SJCRH30 (cell line): ENCODE data around the gene TCP11L1. TPM values are rescaled to one million over a fixed set of nuclear protein-coding genes. Genes with fewer than 3 reads are reported as not detected.
"Not testable (repeated sequence)": the region's sequence is repeated elsewhere in the genome, so short reads cannot be mapped to it uniquely, and the experiment has no call there.

ENCODE experiments used
- DNase-seq, 2 experiments: peaks; one replicate each; pipeline ENCODE4 v3.0.0-alpha.2; 2015 to 2020
- H3K27ac ChIP-seq: fragments of 250-450 bp; sonication (Bioruptor Pico); 2 replicates; pipeline ENCODE4 v1.5.1; 2020; ENCODE audit warnings: mild to moderate bottlenecking, moderate library complexity
- H3K27me3 ChIP-seq: fragments of 250-450 bp; sonication (Bioruptor Pico); 2 replicates; pipeline ENCODE4 v1.5.1; 2020; ENCODE audit warnings: mild to moderate bottlenecking, moderate library complexity
- H3K36me3 ChIP-seq: fragments of 250-450 bp; sonication (Bioruptor Pico); 2 replicates; pipeline ENCODE4 v1.5.1; 2020; ENCODE audit warnings: mild to moderate bottlenecking, moderate library complexity
- H3K4me1 ChIP-seq: fragments of 250-450 bp; sonication (Bioruptor Pico); 2 replicates; pipeline ENCODE4 v1.5.1; 2020; ENCODE audit warnings: mild to moderate bottlenecking, moderate library complexity
- H3K4me3 ChIP-seq: fragments of 250-450 bp; sonication (Bioruptor Pico); 2 replicates; pipeline ENCODE4 v1.5.1; 2020; ENCODE audit warnings: mild to moderate bottlenecking, moderate library complexity
- H3K9me3 ChIP-seq: fragments of 250-450 bp; sonication (Bioruptor Pico); replicated peaks from 2 replicates; pipeline ENCODE4 v1.5.1; 2020; ENCODE audit warnings: mild to moderate bottlenecking, moderate library complexity
- total RNA-seq: library from RNA; depleted of rRNA; stranded (reverse); fragments of >200 nt; shearing (Covaris generic); gene quantifications from 2 replicates; pipeline ENCODE4 v1.2.3, GENCODE V29; 2014

Gene TCP11L1
- total RNA-seq, 1 experiment from 2014 or later = 22.7 TPM

DNA sequence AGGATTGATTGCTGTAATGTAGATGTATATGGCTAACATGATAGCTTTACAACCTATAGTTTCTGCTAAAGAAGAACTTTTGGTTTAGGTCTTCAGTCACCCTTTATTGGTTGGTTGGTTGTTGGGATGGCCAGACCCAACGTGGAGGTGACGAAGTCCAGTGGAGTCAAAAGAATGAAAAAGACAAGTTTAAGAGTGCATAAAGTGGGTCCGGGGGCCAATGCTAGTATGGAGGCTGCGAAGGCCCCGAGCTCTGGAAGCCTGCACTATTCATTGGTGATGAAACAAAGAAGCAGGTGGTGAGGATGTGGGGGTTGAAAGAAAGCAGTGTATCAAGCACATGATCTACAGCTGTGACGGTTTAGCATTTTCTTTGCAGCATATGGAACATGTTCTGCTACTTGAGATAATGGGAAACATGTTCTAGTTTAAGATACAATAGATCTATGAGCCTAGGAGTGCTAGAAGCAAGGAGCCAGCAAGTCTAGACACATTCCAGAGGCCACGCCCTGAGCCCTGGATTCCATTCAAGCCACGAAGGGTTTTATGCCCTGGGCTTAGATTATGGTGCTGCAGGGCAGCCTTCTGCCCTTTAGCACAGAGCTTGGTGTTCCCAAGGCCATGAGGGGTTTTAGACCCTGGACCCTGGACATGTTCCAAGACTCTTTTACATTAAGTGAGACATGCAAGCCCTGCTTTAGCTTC lies 6.3 kb downstream of the TCP11L1 start:
- Histone ChIP-seq H3K27me3 (no peaks in the 10 kb centered on the region), H3K4me3 (no peak overlapping the region), H3K9me3 (peaks cover 5% of the 10 kb centered on the region; the same call in 1 of the 2 replicates), H3K27ac (no peak overlapping the region), H3K36me3 (peaks cover 17% of the 10 kb centered on the region), H3K4me1 (no peaks in the 10 kb centered on the region)
- DNase-seq = peak; percentile 10 to 19

- peaks cover 17% of the 10 kb centered on the region for H3K36me3 ChIP-seq
- H3K4me3 ChIP-seq, H3K27ac ChIP-seq, H3K9me3 ChIP-seq, DNase-seq, H3K27me3 ChIP-seq, H3K4me1 ChIP-seq: not testable (repeated sequence)
These were observed 9.3 kb downstream of the TCP11L1 start for GRCh38 chr11:33048701-33049100.

- H3K27ac ChIP-seq, DNase-seq, H3K4me1 ChIP-seq, H3K4me3 ChIP-seq, H3K27me3 ChIP-seq, H3K9me3 ChIP-seq: not testable (repeated sequence)
- peaks cover 15% of the 10 kb centered on the region for H3K36me3 ChIP-seq
These were observed 10.4 kb downstream of the TCP11L1 start for GRCh38 chr11:33049565-33050408.

- H3K9me3 ChIP-seq = no peaks in the 10 kb centered on the region
- no peak overlapping the region for H3K4me3 ChIP-seq
- H3K4me1 ChIP-seq = no peaks in the 10 kb centered on the region
- peaks cover 7% of the 10 kb centered on the region for H3K36me3 ChIP-seq
- DNase-seq = no peak
- H3K27ac ChIP-seq = no peak overlapping the region
- no peaks in the 10 kb centered on the region for H3K27me3 ChIP-seq
These were observed 12.9 kb downstream of the TCP11L1 start for GRCh38 chr11:33052231-33052630.

GRCh38 chr11:33055375-33055774 lies 16.0 kb downstream of the TCP11L1 start:
- no peaks in the 10 kb centered on the region for H3K27me3 ChIP-seq
- H3K4me1 ChIP-seq = peaks cover 6% of the 10 kb centered on the region
- no peak overlapping the region for H3K27ac ChIP-seq
- H3K9me3 ChIP-seq = no peaks in the 10 kb centered on the region
- H3K4me3 ChIP-seq = no peak overlapping the region
- peaks cover 16% of the 10 kb centered on the region for H3K36me3 ChIP-seq
- no peak for DNase-seq

DNA sequence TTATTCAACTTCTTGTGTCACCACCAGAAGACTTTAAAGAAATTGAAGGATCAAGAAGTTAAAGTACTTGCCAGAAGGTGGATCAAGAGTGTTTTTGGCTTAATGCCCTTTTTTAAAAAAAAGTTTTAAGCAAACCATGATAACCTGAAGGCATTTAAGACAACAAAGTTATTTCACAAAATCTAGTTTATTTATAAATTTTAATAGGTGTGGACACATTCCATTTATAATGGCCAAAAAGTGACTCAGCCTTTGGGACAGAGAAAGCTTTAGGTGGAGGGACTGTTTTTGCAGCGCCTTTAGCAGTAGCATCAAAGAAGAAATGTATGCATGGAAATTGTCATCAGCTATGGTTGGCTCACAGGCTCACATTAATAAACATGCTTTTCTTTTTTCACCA lies 17.9 kb downstream of the TCP11L1 start:
- Histone ChIP-seq H3K27me3 (no peaks in the 10 kb centered on the region), H3K36me3 (peaks cover 16% of the 10 kb centered on the region), H3K9me3 (no peaks in the 10 kb centered on the region), H3K4me3 (no peak overlapping the region), H3K27ac (no peak overlapping the region), H3K4me1 (peaks cover 9% of the 10 kb centered on the region)
- DNase-seq = no peak

- peaks cover 18% of the 10 kb centered on the region for H3K36me3 ChIP-seq
- no peaks in the 10 kb centered on the region for H3K27me3 ChIP-seq
- no peak for DNase-seq
- peaks cover 9% of the 10 kb centered on the region for H3K4me1 ChIP-seq
- H3K27ac ChIP-seq = no peak overlapping the region
- H3K9me3 ChIP-seq = no peaks in the 10 kb centered on the region
- H3K4me3 ChIP-seq = no peak overlapping the region
These were observed 20.1 kb downstream of the TCP11L1 start for GRCh38 chr11:33059331-33060007.

DNA sequence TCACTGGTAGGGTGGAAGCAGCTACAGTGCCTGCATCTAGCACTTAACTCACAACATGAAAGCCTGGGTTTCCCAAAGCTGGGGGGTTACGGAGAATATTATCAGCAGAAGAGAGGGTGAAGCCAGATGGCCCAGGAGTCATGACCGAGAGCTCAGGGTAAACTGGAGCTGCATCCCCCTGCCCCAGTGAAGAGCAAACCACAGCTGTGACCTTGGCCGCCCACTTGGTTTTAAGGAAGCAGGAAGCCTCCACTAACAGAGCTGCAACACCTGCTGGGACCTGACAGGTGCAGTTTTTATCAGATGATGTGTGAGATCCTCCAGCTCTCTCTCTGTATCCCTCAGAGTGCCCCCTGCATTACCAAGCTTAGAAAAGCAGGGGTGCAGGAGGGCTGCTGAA lies 20.9 kb downstream of the TCP11L1 start:
- peaks cover 16% of the 10 kb centered on the region for H3K36me3 ChIP-seq
- H3K4me3 ChIP-seq = no peak overlapping the region
- H3K4me1 ChIP-seq = peaks cover 9% of the 10 kb centered on the region
- peak; percentile 39 to 64 for DNase-seq
- no peaks in the 10 kb centered on the region for H3K9me3 ChIP-seq
- no peaks in the 10 kb centered on the region for H3K27me3 ChIP-seq
- no peak overlapping the region for H3K27ac ChIP-seq

- H3K4me3 ChIP-seq = no peak overlapping the region
- no peaks in the 10 kb centered on the region for H3K9me3 ChIP-seq
- DNase-seq = no peak
- H3K27me3 ChIP-seq = no peaks in the 10 kb centered on the region
- no peak overlapping the region for H3K27ac ChIP-seq
- H3K36me3 ChIP-seq = peaks cover 16% of the 10 kb centered on the region
- H3K4me1 ChIP-seq = peaks cover 9% of the 10 kb centered on the region
These were observed 22.8 kb downstream of the TCP11L1 start for GRCh38 chr11:33062137-33062536.

DNA sequence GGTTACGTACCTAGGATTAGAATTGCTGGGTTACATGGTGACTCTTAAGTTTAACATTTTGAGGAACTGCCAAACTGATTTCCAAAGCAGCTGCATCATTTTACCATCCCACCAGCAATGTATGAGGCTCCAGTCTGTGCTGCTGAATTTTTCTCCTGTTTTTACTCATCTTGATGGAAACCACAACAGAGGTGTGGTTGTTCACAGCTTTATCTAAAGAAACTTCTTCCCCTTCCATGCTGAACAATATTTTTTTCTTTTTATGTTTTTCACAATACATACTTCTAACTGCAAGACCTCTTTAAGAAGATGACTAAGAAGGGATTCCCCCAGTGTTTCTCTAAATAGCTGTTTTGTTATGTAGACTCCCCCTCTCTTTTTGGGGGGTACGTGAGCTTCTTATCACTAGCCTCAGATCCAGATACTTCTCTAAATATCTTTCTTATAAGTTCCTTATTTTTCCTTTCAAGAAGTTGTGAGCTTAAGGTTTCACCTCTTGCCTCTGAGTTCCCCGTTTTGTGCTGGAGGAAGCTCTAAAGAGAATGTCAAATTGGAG lies 24.0 kb downstream of the TCP11L1 start:
- H3K9me3 ChIP-seq = no peaks in the 10 kb centered on the region
- no peak for DNase-seq
- peaks cover 9% of the 10 kb centered on the region for H3K36me3 ChIP-seq
- peaks cover 9% of the 10 kb centered on the region for H3K4me1 ChIP-seq
- H3K27me3 ChIP-seq = no peaks in the 10 kb centered on the region
- H3K27ac ChIP-seq = no peak overlapping the region
- no peak overlapping the region for H3K4me3 ChIP-seq

GRCh38 chr11:33064033-33064825 lies 24.9 kb downstream of the TCP11L1 start:
- H3K27ac ChIP-seq = no peak overlapping the region
- no peak for DNase-seq
- no peak overlapping the region for H3K4me3 ChIP-seq
- H3K4me1 ChIP-seq = peaks cover 9% of the 10 kb centered on the region
- H3K27me3 ChIP-seq = no peaks in the 10 kb centered on the region
- peaks cover 5% of the 10 kb centered on the region for H3K36me3 ChIP-seq
- no peaks in the 10 kb centered on the region for H3K9me3 ChIP-seq

GRCh38 chr11:33064866-33065265 lies 25.5 kb downstream of the TCP11L1 start:
- DNase-seq = no peak
- H3K27me3 ChIP-seq = no peaks in the 10 kb centered on the region
- peaks cover 5% of the 10 kb centered on the region for H3K36me3 ChIP-seq
- no peaks in the 10 kb centered on the region for H3K9me3 ChIP-seq
- no peak overlapping the region for H3K4me3 ChIP-seq
- H3K4me1 ChIP-seq = peaks cover 9% of the 10 kb centered on the region
- no peak overlapping the region for H3K27ac ChIP-seq

DNA sequence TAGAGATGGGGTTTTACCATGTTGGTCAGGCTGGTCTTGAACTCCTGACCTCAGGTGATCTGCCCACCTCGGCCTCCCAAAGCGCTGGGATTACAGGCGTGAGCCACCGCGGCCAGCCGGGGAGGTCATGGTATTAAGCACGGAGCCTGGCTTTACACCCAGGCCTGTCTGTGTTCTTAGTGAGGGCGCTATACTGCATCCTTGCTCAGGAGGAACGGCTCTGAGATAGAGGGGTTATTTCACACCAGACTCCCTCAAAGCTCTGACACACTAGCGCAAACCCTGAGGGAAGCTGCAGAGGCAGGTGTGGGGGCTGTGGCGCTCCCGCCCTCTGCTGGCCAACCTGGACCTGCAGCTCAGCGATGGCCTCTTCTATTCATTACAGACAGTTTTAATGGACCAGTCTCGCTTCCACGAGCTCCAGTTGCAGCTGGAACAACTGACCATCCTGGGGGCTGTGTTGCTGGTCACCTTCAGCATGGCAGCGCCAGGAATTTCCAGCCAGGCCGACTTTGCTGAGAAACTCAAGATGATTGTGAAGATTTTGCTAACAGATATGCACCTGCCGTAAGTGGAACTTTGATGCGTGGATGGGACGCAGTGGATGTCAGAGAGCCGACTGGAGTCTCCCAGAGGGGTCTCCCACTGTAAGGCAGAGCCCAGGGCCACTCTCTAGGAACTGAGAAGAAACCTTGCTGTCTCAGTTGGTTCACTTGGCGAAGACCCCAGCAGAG lies 26.2 kb downstream of the TCP11L1 start:
- Histone ChIP-seq H3K27ac (no peak overlapping the region), H3K4me3 (no peak overlapping the region), H3K27me3 (no peaks in the 10 kb centered on the region), H3K9me3 (no peaks in the 10 kb centered on the region), H3K36me3 (peaks cover 5% of the 10 kb centered on the region), H3K4me1 (peaks cover 1% of the 10 kb centered on the region)
- peak; percentile 53 to 72 for DNase-seq

- H3K9me3 ChIP-seq = no peaks in the 10 kb centered on the region
- H3K4me3 ChIP-seq = no peak overlapping the region
- no peak overlapping the region for H3K27ac ChIP-seq
- peaks cover 4% of the 10 kb centered on the region for H3K36me3 ChIP-seq
- no peaks in the 10 kb centered on the region for H3K4me1 ChIP-seq
- no peaks in the 10 kb centered on the region for H3K27me3 ChIP-seq
- no peak for DNase-seq
These were observed 27.9 kb downstream of the TCP11L1 start for GRCh38 chr11:33067294-33067693.
